GM13976 (cell line): ENCODE measurements around the gene GFRA3.

Experiments
- DNase-seq: peaks from one replicate; pipeline ENCODE4 v3.0.0; 2012; ENCODE audit warnings: low spot score
- in situ Hi-C: fragments of 300-500 bp; cut with MboI; formaldehyde crosslinking; loops from one replicate; pipeline ENCODE4 v1.12.0; 2022; ENCODE audit warnings: low sequenced_read_pairs, mixed read lengths, inconsistent platforms; ENCODE audit not compliant: unreplicated experiment
- TF ChIP-seq, protein P1 (sequence below): IDR thresholded peaks from 2 replicates; pipeline ENCODE4 v1.5.1; 2012; ENCODE audit warnings: borderline replicate concordance, mild to moderate bottlenecking; ENCODE audit not compliant: insufficient read depth; ENCODE audit errors: extremely low read depth, missing control alignments, control extremely low read depth

Gene GFRA3

DNA sequence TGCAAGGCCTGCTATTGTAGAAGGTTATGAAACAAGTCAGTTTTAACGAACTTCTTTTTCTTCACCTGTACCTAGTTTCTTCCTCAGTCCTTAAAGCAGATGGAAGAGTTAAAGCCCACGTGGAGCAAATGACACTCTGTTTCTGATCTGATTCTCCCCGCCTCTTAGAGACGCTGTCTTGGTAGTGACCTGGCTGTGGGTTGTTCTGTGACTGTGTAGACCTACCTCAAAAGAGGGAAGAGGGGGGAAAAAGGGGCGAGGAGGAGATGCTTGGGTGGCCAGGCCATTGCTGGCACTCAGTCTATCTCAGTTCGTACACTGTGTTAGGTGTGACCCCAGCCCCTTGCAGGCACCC, 610 bp downstream of the GFRA3 start:
- TF ChIP-seq, protein P1, sequence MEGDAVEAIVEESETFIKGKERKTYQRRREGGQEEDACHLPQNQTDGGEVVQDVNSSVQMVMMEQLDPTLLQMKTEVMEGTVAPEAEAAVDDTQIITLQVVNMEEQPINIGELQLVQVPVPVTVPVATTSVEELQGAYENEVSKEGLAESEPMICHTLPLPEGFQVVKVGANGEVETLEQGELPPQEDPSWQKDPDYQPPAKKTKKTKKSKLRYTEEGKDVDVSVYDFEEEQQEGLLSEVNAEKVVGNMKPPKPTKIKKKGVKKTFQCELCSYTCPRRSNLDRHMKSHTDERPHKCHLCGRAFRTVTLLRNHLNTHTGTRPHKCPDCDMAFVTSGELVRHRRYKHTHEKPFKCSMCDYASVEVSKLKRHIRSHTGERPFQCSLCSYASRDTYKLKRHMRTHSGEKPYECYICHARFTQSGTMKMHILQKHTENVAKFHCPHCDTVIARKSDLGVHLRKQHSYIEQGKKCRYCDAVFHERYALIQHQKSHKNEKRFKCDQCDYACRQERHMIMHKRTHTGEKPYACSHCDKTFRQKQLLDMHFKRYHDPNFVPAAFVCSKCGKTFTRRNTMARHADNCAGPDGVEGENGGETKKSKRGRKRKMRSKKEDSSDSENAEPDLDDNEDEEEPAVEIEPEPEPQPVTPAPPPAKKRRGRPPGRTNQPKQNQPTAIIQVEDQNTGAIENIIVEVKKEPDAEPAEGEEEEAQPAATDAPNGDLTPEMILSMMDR: no peak
- in situ Hi-C loops: no loop called here
- no peak for DNase-seq

DNA sequence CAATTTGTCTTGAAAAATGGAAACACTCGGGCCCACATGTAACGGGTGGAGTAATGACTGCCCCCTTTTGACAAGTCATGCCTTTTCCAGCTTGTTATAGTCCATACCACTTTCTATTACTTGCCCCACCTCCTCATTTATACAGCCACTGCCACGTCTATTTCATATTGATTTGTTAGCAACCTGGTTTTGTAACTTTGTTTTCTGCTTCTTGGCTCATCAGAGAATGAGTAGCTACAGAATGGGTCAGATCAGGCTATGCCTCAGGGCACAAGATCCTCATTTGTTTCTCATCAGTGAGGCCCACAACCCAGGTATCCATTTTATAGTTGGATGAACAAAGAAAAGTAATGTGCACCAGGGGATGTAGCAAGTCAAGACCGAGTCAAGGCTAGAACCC, 1.7 kb downstream of the GFRA3 start:
- TF ChIP-seq, protein P1: no peak
- in situ Hi-C loops: no loop called here
- no peak for DNase-seq

DNA sequence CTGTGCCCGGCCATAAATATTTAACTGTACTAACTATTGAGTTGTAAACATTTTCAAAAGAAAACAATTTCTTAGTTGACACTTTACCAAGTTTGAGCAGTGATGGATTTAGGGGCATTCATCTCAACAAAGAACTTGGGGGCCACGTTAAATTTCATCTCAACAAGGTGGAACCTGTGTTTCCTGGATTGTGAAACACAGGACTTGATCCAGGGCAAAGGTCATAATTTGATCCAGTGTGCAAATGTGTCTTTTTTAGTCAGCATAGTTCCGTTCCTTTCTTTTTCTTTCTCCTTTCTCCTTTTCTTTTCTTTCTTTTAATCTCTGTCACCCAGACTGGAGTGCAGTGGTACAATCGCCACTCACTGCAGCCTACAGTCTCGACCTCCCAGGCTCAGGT, 3.1 kb downstream of the GFRA3 start:
- TF ChIP-seq, protein P1: no peak
- in situ Hi-C loops: no loop called here

DNA sequence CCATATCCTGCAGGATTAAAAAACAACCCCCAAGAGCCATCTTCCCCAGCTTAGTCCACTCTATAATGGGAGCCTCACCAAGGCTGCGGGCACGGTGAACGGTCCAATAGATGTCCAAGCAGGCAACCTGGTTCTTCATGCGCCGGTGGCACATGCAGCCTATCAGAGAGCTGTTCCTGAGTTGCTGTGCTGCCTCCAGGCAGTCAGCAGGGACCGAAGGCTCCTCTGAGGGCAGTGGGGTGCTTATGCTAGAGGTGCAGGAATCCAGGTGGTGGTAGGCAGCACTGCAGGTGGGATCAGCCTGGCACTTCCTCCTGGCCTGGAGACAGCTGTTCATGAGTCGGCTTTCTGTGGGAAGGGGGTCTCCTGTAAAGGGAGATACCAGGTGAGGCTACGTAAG, 10.2 kb downstream of the GFRA3 start:
- in situ Hi-C loops: no loop called here
- TF ChIP-seq, protein P1: no peak
- DNase-seq: no peak

More for the DNA sequence above, 3.1 kb downstream of the GFRA3 start:
- DNase-seq: no peak

DNA sequence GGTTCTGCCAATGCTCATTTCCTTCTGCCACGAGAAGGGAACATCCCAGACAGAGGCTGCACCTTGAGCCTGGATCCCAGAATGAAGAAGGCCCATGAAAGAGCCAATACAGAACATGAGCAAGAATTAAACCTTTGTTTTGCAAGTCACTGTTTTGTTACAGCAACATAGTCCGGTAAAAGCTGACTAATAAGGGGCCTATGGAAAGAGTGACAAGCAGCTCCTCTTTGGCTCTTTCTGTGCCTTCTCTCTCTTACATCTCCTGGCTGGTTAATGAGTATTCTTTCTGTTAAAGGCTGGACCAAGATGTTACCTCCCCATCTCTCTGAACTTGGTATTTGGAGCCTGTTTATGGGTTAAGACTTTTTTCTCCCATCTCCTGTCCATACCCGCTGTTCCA, 10.8 kb downstream of the GFRA3 start:
- TF ChIP-seq, protein P1: no peak
- in situ Hi-C loops: no loop called here
- no peak for DNase-seq

DNA sequence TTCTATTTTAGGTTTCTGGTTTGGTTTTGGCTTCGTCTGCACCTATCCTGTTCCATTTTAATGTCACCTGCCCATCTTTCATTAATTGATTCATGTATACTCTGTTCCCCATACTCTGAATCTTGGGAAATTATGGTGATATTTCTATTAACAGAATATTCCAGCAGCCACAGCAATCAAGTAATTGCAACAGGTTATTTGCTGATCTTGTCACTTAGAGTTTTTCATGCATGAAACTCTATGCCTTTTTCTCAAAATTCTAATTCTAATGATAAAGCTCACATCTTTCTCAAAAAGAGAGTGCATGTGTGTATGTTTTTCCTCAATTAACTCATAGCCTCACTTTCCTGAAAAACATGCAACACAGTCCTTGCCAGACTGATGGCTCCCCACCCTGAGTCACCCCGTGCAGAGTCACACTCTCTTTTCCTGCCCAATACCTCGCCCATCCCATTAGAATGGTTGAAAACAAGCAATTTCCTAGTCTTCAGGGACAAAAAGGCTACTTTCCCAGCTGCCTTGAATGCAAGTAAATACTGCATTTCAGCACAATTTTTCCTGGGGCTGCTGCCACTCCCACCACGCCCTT, 15.6 kb downstream of the GFRA3 start:
- in situ Hi-C loops: no loop called here
- TF ChIP-seq, protein P1: no peak
- DNase-seq: no peak
